Brain microvascular endothelial cell (primary cell): ENCODE results near the gene WDR91.

Experiments
- DNase-seq: peaks from one replicate; pipeline ENCODE4 v3.0.0-alpha.2; 2020
- H3K27ac ChIP-seq: fragments of 250-450 bp; sonication (Bioruptor Pico); 2 replicates; pipeline ENCODE4 v1.5.1; 2020; ENCODE audit warnings: mild to moderate bottlenecking, moderate library complexity
- H3K27me3 ChIP-seq: fragments of 250-450 bp; sonication (Bioruptor Pico); replicated peaks from 2 replicates; pipeline ENCODE4 v1.5.1; 2020; ENCODE audit warnings: mild to moderate bottlenecking
- H3K36me3 ChIP-seq: fragments of 250-450 bp; sonication (Bioruptor Pico); replicated peaks from 2 replicates; pipeline ENCODE4 v1.5.1; 2020; ENCODE audit warnings: mild to moderate bottlenecking
- H3K4me3 ChIP-seq: 2 replicates; pipeline ENCODE4 v1.5.1; 2011; ENCODE audit warnings: low read depth, mild to moderate bottlenecking, control low read depth, low read length, moderate library complexity
- CTCF ChIP-seq: IDR thresholded peaks from 2 replicates; pipeline ENCODE4 v1.5.1; 2011; ENCODE audit warnings: low read depth, mild to moderate bottlenecking, moderate library complexity, low read length, control low read depth, inconsistent platforms; ENCODE audit errors: missing control alignments
- in situ Hi-C: cut with HindIII; loops from 2 replicates; pipeline ENCODE4 v1.10.0; 2017; ENCODE audit warnings: low sequenced_read_pairs, low pct_ligation_motif_present

Gene WDR91

GRCh38 chr7:135189221-135189662 is 22.1 kb downstream of the WDR91 start:
- in situ Hi-C loops: no loop called here
- DNase-seq: no peak
- TF ChIP-seq CTCF: no peak
- no peak overlapping the region for H3K27ac ChIP-seq
- peaks cover 12% of the 10 kb centered on the region for H3K36me3 ChIP-seq
- H3K4me3 ChIP-seq: no peak overlapping the region
- H3K27me3 ChIP-seq: no peaks in the 10 kb centered on the region

GRCh38 chr7:135188298-135188984 is 22.9 kb downstream of the WDR91 start:
- TF ChIP-seq CTCF: no peak
- DNase-seq: no peak
- H3K36me3 ChIP-seq: peaks cover 12% of the 10 kb centered on the region
- H3K4me3 ChIP-seq: no peak overlapping the region
- in situ Hi-C loops: no loop called here
- no peak overlapping the region for H3K27ac ChIP-seq
- no peaks in the 10 kb centered on the region for H3K27me3 ChIP-seq

- Histone ChIP-seq H3K36me3 (peaks cover 10% of the 10 kb centered on the region), H3K27ac (no peak overlapping the region), H3K4me3 (no peak overlapping the region), H3K27me3 (no peaks in the 10 kb centered on the region)
- no peak for DNase-seq
- no peak for TF ChIP-seq CTCF
- in situ Hi-C loops: no loop called here
These were observed 24.5 kb downstream of the WDR91 start for GRCh38 chr7:135186841-135187253.

- DNase-seq: no peak
- in situ Hi-C loops: no loop called here
- Histone ChIP-seq H3K4me3 (no peak overlapping the region), H3K27ac (no peak overlapping the region), H3K36me3 (peaks cover 10% of the 10 kb centered on the region), H3K27me3 (no peaks in the 10 kb centered on the region)
- no peak for TF ChIP-seq CTCF
These were observed 25.1 kb downstream of the WDR91 start for GRCh38 chr7:135186261-135186540.

- Histone ChIP-seq H3K4me3 (no peak overlapping the region), H3K27ac (no peak overlapping the region), H3K27me3 (no peaks in the 10 kb centered on the region), H3K36me3 (peaks cover 10% of the 10 kb centered on the region)
- TF ChIP-seq CTCF: no peak
- in situ Hi-C loops: no loop called here
- no peak for DNase-seq
These were observed 25.7 kb downstream of the WDR91 start for GRCh38 chr7:135185471-135186260.
